Calu3 (cell line): Measurements from ENCODE around the gene TTC14. TPM values are rescaled to one million over a fixed set of nuclear protein-coding genes. Genes with fewer than 3 reads are reported as not detected.
"Not testable (repeated sequence)": the region's sequence is repeated elsewhere in the genome, so short reads cannot be mapped to it uniquely, and the experiment has no call there.

Experiments used
- BruUV-seq: library from RNA; stranded (reverse); fragments of 400-500 nt; replicated peaks from 2 replicates; lab custom pipeline; 2021; lab: Mats Ljungman, UMichigan
- CTCF ChIA-PET: fragments of 300-600 bp; sonication (Branson Sonifier 250); formaldehyde crosslinking; loops from one replicate; lab custom pipeline; 2022; ENCODE audit warnings: antibody characterized with exemption; lab: Charles Lee
- DNase-seq: peaks from one replicate; pipeline ENCODE4 v3.0.0; 2022
- H3K27ac Mint-ChIP-seq: one replicate; pipeline ENCODE4 v1.8.0; 2022; ENCODE audit warnings: mixed read lengths; ENCODE audit not compliant: unreplicated experiment
- H3K27me3 Mint-ChIP-seq: one replicate; pipeline ENCODE4 v1.8.0; 2022; ENCODE audit warnings: mixed read lengths; ENCODE audit not compliant: unreplicated experiment
- H3K36me3 Mint-ChIP-seq: one replicate; pipeline ENCODE4 v1.8.0; 2022; ENCODE audit warnings: mild to moderate bottlenecking, moderate library complexity, mixed read lengths; ENCODE audit not compliant: insufficient read depth, unreplicated experiment
- H3K4me1 Mint-ChIP-seq: one replicate; pipeline ENCODE4 v1.8.0; 2022; ENCODE audit warnings: mild to moderate bottlenecking, low read depth, mixed read lengths; ENCODE audit not compliant: unreplicated experiment
- H3K4me3 Mint-ChIP-seq: one replicate; pipeline ENCODE4 v1.8.0; 2022; ENCODE audit warnings: mild to moderate bottlenecking, low read depth, moderate library complexity, mixed read lengths; ENCODE audit not compliant: unreplicated experiment
- H3K9me3 Mint-ChIP-seq: one replicate; pipeline ENCODE4 v1.8.0; 2022; ENCODE audit warnings: low read depth, mixed read lengths; ENCODE audit not compliant: unreplicated experiment
- intact Hi-C: fragments of 100-400 bp; cut with micrococcal nuclease; formaldehyde crosslinking; loops from one replicate; pipeline ENCODE4 v1.10.0; 2022; ENCODE audit not compliant: unreplicated experiment
- total RNA-seq: library from RNA; stranded (reverse); gene quantifications from 2 replicates; pipeline ENCODE4 v1.2.3, GENCODE V29; 2022
- TF ChIP-seq, protein P1 (sequence below): fragments of 200-600 bp; IDR thresholded peaks from one replicate; pipeline ENCODE4 v1.8.0; 2022; ENCODE audit warnings: antibody characterized with exemption; ENCODE audit not compliant: unreplicated experiment

Gene TTC14
- total RNA-seq, 1 experiment from 2014 or later, result 48.4 TPM

DNA sequence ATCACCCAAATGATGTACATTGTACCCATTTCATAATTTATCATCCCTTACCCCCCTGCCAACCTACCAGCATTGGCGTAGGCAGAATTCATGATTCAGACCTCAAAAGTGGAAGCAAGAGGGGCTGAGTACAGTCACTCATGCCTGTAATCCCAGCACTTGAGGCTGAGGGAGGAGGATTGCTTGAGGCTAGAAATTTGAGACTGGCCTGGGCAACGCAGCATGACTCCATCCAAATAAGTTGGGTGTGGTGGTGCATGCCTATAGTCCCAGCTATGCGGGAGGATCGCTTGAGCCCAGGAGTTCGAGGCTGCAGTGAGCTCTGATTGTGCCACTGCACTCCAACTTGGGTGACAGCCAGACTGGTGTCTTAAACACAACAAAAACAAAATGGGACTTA lies 10.4 kb downstream of the TTC14 start:
- peaks cover 49% of the 10 kb centered on the region for H3K36me3 Mint-ChIP-seq
- no peak for DNase-seq
- TF ChIP-seq, protein P1, sequence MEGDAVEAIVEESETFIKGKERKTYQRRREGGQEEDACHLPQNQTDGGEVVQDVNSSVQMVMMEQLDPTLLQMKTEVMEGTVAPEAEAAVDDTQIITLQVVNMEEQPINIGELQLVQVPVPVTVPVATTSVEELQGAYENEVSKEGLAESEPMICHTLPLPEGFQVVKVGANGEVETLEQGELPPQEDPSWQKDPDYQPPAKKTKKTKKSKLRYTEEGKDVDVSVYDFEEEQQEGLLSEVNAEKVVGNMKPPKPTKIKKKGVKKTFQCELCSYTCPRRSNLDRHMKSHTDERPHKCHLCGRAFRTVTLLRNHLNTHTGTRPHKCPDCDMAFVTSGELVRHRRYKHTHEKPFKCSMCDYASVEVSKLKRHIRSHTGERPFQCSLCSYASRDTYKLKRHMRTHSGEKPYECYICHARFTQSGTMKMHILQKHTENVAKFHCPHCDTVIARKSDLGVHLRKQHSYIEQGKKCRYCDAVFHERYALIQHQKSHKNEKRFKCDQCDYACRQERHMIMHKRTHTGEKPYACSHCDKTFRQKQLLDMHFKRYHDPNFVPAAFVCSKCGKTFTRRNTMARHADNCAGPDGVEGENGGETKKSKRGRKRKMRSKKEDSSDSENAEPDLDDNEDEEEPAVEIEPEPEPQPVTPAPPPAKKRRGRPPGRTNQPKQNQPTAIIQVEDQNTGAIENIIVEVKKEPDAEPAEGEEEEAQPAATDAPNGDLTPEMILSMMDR, result no peak

DNA sequence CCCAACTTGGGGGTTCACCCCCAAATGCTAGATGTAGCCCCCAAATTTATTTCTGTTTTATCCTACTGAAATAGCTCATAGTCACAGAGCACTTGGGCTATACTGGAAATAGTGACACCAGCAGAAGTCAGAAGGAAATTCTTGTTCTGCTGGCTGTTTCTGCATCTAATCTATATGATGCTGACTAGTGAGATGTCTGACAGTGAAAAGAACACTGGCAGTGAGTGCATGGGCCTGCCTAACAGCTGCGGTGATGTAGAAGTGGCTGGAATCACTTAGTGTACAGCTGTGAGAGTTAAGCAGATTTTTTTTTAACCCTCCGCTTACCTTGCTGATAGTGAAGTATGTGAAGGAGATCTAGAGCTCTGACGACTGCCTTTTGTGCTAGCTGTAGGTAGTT lies 14.0 kb downstream of the TTC14 start:
- Mint-ChIP-seq H3K9me3 (no peaks in the 10 kb centered on the region), H3K4me3 (no peak overlapping the region), H3K36me3 (peaks cover 18% of the 10 kb centered on the region), H3K27ac (no peak overlapping the region), H3K27me3 (no peaks in the 10 kb centered on the region), H3K4me1 (no peaks in the 10 kb centered on the region)
- no peak for DNase-seq
- TF ChIP-seq, protein P1, result no peak
- CTCF ChIA-PET, result interaction anchor here (0.6 to 0.9 kb wide), 2 partner anchors 10 to 42 kb away, joined by 3 read pairs; no protein-coding TSS in a partner anchor
- intact Hi-C loops, result loop anchor here (10.0 kb wide), 1 partner anchor 369 kb away; the partner anchor contains the start of gene DNAJC19
- BruUV-seq, result no TSS peak

More for the DNA sequence above, 10.4 kb downstream of the TTC14 start:
- Mint-ChIP-seq H3K9me3 (no peaks in the 10 kb centered on the region), H3K4me1 (no peaks in the 10 kb centered on the region), H3K27me3 (no peaks in the 10 kb centered on the region), H3K27ac (peak overlapping the region; percentile 25), H3K4me3 (no peak overlapping the region)
- BruUV-seq, result no TSS peak
- CTCF ChIA-PET, result no interaction called here
- intact Hi-C loops, result loop anchor here (10.0 kb wide), 1 partner anchor 372 kb away; the partner anchor contains the start of gene DNAJC19

DNA sequence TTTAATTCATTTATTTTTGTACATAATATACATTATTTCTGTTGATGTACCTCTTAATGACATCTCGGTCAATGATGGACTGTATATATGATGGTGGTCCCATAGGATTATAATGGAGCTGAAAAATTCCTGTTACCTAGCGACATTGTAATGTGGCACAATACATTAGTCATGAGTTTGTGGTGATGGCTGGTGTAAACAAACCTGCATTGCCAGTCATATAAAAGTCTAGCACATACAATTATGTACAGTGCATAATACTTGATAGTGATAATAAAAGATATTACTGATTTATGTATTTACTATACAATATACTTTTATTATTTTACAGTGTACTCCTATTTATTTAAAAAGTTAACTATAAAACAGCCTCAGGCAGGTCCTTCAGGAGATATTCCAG lies 15.1 kb downstream of the TTC14 start:
- Mint-ChIP-seq H3K27me3 (no peaks in the 10 kb centered on the region), H3K4me1 (no peaks in the 10 kb centered on the region)
- CTCF ChIA-PET, result no interaction called here

DNA sequence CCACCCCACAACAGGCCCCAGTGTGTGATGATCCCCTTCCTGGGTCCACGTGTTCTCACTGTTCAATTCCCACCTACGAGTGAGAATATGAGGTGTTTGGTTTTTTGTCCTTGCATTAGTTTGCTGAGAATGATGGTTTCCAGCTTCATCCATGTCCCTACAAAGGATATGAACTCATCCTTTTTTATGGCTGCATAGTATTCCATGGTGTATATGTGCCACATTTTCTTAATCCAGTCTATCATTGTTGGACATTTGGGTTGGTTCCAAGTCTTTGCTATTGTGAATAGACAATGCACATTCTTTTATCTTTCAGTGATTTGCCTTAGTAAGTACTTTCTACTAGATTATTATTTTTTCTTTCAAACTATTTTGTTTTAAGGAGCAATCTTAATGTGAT lies 16.6 kb downstream of the TTC14 start:
- not testable (repeated sequence) for H3K4me1 Mint-ChIP-seq, BruUV-seq
- intact Hi-C loops, result loop anchor here (10.0 kb wide), 1 partner anchor 366 kb away; the partner anchor contains the start of gene DNAJC19

More for the DNA sequence above, 15.1 kb downstream of the TTC14 start:
- H3K4me3 Mint-ChIP-seq, result no peak overlapping the region
- intact Hi-C loops, result loop anchor here (10.0 kb wide), 1 partner anchor 368 kb away; the partner anchor contains the start of gene DNAJC19
- TF ChIP-seq, protein P1, result no peak
- no peak overlapping the region for H3K27ac Mint-ChIP-seq
- peaks cover 18% of the 10 kb centered on the region for H3K36me3 Mint-ChIP-seq
- DNase-seq, result no peak
- H3K9me3 Mint-ChIP-seq, result no peaks in the 10 kb centered on the region
- no TSS peak for BruUV-seq

DNA sequence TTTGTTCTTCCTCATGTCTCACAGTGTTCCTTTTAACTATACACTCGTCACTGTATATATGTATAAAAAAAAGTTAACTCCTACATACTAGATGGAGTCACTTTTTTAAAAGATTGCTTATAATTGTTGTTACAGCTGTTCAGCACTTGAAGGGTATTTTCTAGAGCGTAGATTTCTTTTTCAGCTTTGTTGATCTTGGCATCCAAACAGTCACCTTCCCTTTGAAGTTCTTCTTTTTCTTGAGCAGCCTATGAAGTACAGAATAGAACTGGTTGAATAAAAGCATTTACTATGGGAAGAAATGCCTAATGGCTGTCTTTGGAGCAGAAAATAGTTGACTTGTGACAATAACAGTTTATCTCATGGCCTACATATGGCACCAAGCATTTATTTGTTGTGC lies 17.8 kb downstream of the TTC14 start:
- no peak for DNase-seq
- H3K27me3 Mint-ChIP-seq, result no peaks in the 10 kb centered on the region
- no peak overlapping the region for H3K4me3 Mint-ChIP-seq
- CTCF ChIA-PET, result no interaction called here
- peaks cover 5% of the 10 kb centered on the region for H3K36me3 Mint-ChIP-seq
- H3K9me3 Mint-ChIP-seq, result no peaks in the 10 kb centered on the region
- no peak overlapping the region for H3K27ac Mint-ChIP-seq
- no peaks in the 10 kb centered on the region for H3K4me1 Mint-ChIP-seq
- TF ChIP-seq, protein P1, result no peak
- intact Hi-C loops, result loop anchor here (10.0 kb wide), 1 partner anchor 365 kb away; the partner anchor contains the start of gene DNAJC19
- BruUV-seq, result no TSS peak

More for the DNA sequence above, 16.6 kb downstream of the TTC14 start:
- CTCF ChIA-PET, H3K4me3 Mint-ChIP-seq, H3K9me3 Mint-ChIP-seq, H3K27ac Mint-ChIP-seq, H3K36me3 Mint-ChIP-seq, DNase-seq, H3K27me3 Mint-ChIP-seq: not testable (repeated sequence)
